CD4-positive, alpha-beta T cell treated with Interleukin-6 at 100 ng/mL for 8 hours (primary cell): ENCODE measurements around the gene LCLAT1.

ENCODE experiments used
- DNase-seq: peaks from one replicate; pipeline ENCODE4 v3.0.0-alpha.2; 2020; ENCODE audit warnings: mixed read lengths, low spot score

The LCLAT1 gene

GRCh38 chr2:30645081-30645744 lies 198.2 kb downstream of the LCLAT1 start:
- DNase-seq = no peak

- DNase-seq = no peak
These were observed 198.7 kb downstream of the LCLAT1 start for GRCh38 chr2:30645745-30646119.

- DNase-seq = no peak
These were observed 200.9 kb downstream of the LCLAT1 start for GRCh38 chr2:30647752-30648457.

- DNase-seq = no peak
These were observed 202.2 kb downstream of the LCLAT1 start for GRCh38 chr2:30649278-30649677.

- no peak for DNase-seq
These were observed 202.8 kb downstream of the LCLAT1 start for GRCh38 chr2:30649828-30650227.

- no peak for DNase-seq
These were observed 205.3 kb downstream of the LCLAT1 start for GRCh38 chr2:30652271-30652915.

- DNase-seq = no peak
These were observed 206.8 kb downstream of the LCLAT1 start for GRCh38 chr2:30653847-30654246.

- DNase-seq = no peak
These were observed 207.4 kb downstream of the LCLAT1 start for GRCh38 chr2:30654404-30654803.

- DNase-seq = no peak
These were observed 208.2 kb downstream of the LCLAT1 start for GRCh38 chr2:30655211-30655610.

GRCh38 chr2:30655660-30656059 lies 208.6 kb downstream of the LCLAT1 start:
- DNase-seq = no peak

- DNase-seq = no peak
These were observed 209.0 kb downstream of the LCLAT1 start for GRCh38 chr2:30656079-30656478.

- DNase-seq = no peak
These were observed 214.4 kb downstream of the LCLAT1 start for GRCh38 chr2:30661173-30662107.

- DNase-seq = no peak
These were observed 215.5 kb downstream of the LCLAT1 start for GRCh38 chr2:30662268-30663131.

GRCh38 chr2:30663321-30663720 lies 216.3 kb downstream of the LCLAT1 start:
- DNase-seq = no peak

- no peak for DNase-seq
These were observed 216.8 kb downstream of the LCLAT1 start for GRCh38 chr2:30663806-30664205.

- no peak for DNase-seq
These were observed 217.8 kb downstream of the LCLAT1 start for GRCh38 chr2:30664761-30665358.

- no peak for DNase-seq
These were observed 218.8 kb downstream of the LCLAT1 start for GRCh38 chr2:30665761-30666265.

GRCh38 chr2:30666266-30666874 lies 219.3 kb downstream of the LCLAT1 start:
- no peak for DNase-seq

- DNase-seq = no peak
These were observed 223.4 kb downstream of the LCLAT1 start for GRCh38 chr2:30670453-30670852.

GRCh38 chr2:30673127-30673526 lies 226.1 kb downstream of the LCLAT1 start:
- no peak for DNase-seq
